HG03045 (cell line): Measurements from ENCODE around the gene TMEM181.
"Not testable (repeated sequence)": the region's sequence is repeated elsewhere in the genome, so short reads cannot be mapped to it uniquely, and the experiment has no call there.

Source experiments
- ATAC-seq: cut with Tn5 transposase; IDR thresholded peaks from one replicate; pipeline ENCODE4 v1.9.1; 2021; ENCODE audit warnings: mild to moderate bottlenecking, moderate library complexity; ENCODE audit not compliant: unreplicated experiment

TMEM181 gene

GRCh38 chr6:158654498-158654897, 94.6 kb downstream of the TMEM181 start:
- no peak for ATAC-seq

GRCh38 chr6:158654960-158655489, 95.1 kb downstream of the TMEM181 start:
- ATAC-seq, result no peak

GRCh38 chr6:158655569-158656450, 95.9 kb downstream of the TMEM181 start:
- no peak for ATAC-seq

GRCh38 chr6:158656986-158657385, 97.1 kb downstream of the TMEM181 start:
- ATAC-seq, result not testable (repeated sequence)

- ATAC-seq, result no peak
These were observed 100.5 kb downstream of the TMEM181 start for GRCh38 chr6:158660333-158660754.

GRCh38 chr6:158661156-158661685, 101.3 kb downstream of the TMEM181 start:
- no peak for ATAC-seq

- ATAC-seq, result no peak
These were observed 102.7 kb downstream of the TMEM181 start for GRCh38 chr6:158662607-158662953.

- ATAC-seq, result no peak
These were observed 103.2 kb downstream of the TMEM181 start for GRCh38 chr6:158662954-158663624.

GRCh38 chr6:158663625-158664165, 103.8 kb downstream of the TMEM181 start:
- ATAC-seq, result no peak

- no peak for ATAC-seq
These were observed 105.4 kb downstream of the TMEM181 start for GRCh38 chr6:158665332-158665731.

- no peak for ATAC-seq
These were observed 106.9 kb downstream of the TMEM181 start for GRCh38 chr6:158666628-158667359.

GRCh38 chr6:158667360-158667981, 107.6 kb downstream of the TMEM181 start:
- ATAC-seq, result no peak

- no peak for ATAC-seq
These were observed 108.8 kb downstream of the TMEM181 start for GRCh38 chr6:158668707-158669103.

- no peak for ATAC-seq
These were observed 109.5 kb downstream of the TMEM181 start for GRCh38 chr6:158669145-158670035.

- not testable (repeated sequence) for ATAC-seq
These were observed 112.2 kb downstream of the TMEM181 start for GRCh38 chr6:158672119-158672518.

- no peak for ATAC-seq
These were observed 112.8 kb downstream of the TMEM181 start for GRCh38 chr6:158672726-158673125.

GRCh38 chr6:158674342-158675131, 114.6 kb downstream of the TMEM181 start:
- ATAC-seq, result no peak

GRCh38 chr6:158677094-158677493, 117.2 kb downstream of the TMEM181 start:
- ATAC-seq, result not testable (repeated sequence)
